T-cell (primary cell): ENCODE results near the gene SNIP1. TPM values are rescaled to one million over a fixed set of nuclear protein-coding genes. Genes with fewer than 3 reads are reported as not detected.

ENCODE experiments used
- ATAC-seq, 4 experiments: fragments of 200-7000 bp in 3 of 4; fragments of 150-1000 bp in 1 of 4; cut with Tn5 transposase; replicated peaks in 1 of 4; 1 replicate in 3 of 4; 2 replicates in 1 of 4; pipeline ENCODE4 v1.10.0; 2021; ENCODE audit warnings: moderate library complexity in 3 of 4, mild to moderate bottlenecking in 2 of 4, moderate number of reproducible peaks in 1 of 4
- CTCF ChIA-PET, 2 donors: fragments of 300-600 bp; sonication (Branson Sonifier 250); formaldehyde crosslinking; loops; one replicate each; lab custom pipeline; 2022; ENCODE audit warnings: antibody characterized with exemption in 2 of 2; lab: Charles Lee
- POLR2A ChIA-PET, 2 donors: fragments of 300-600 bp; sonication (Branson Sonifier 250); formaldehyde crosslinking; loops; one replicate each; lab custom pipeline; 2022; ENCODE audit warnings: antibody characterized with exemption in 2 of 2; lab: Charles Lee
- DNase-seq, 35 experiments: peaks; one replicate each; pipeline versions ENCODE4 v3.0.0 to v3.0.0-alpha.2; 2013 to 2023
- H3K27ac ChIP-seq: one replicate; pipeline ENCODE4 v1.5.1; 2013; ENCODE audit warnings: low read length
- H3K27me3 ChIP-seq, 2 experiments: replicated peaks in 1 of 2; 1 replicate in 1 of 2; 2 replicates in 1 of 2; pipeline versions ENCODE4 v1.6.1 to v1.7.0; 2013; ENCODE audit warnings: low read length in 1 of 2, mixed read lengths in 1 of 2; ENCODE audit not compliant: control insufficient read depth in 2 of 2, insufficient read depth in 2 of 2; ENCODE audit errors: extremely low read depth in 1 of 2
- H3K36me3 ChIP-seq, 2 donors: 1 replicate in 1 of 2; 2 replicates in 1 of 2; pipeline versions ENCODE4 v1.6.1 to v1.7.0; 2013; ENCODE audit warnings: low read length in 1 of 2; ENCODE audit not compliant: control insufficient read depth in 2 of 2, insufficient read depth in 1 of 2; ENCODE audit errors: extremely low read depth in 1 of 2
- H3K4me1 ChIP-seq, 2 experiments: 1 replicate in 1 of 2; 2 replicates in 1 of 2; pipeline versions ENCODE4 v1.6.1 to v1.7.0; 2013; ENCODE audit warnings: low read length in 2 of 2, mixed read lengths in 1 of 2; ENCODE audit not compliant: insufficient read depth in 2 of 2, control insufficient read depth in 1 of 2; ENCODE audit errors: extremely low read depth in 1 of 2
- H3K4me3 ChIP-seq, 2 donors: 1 replicate in 1 of 2; 2 replicates in 1 of 2; pipeline versions ENCODE4 v1.5.1 to v1.7.0; 2013; ENCODE audit warnings: mild to moderate bottlenecking in 2 of 2, low read length in 1 of 2, moderate library complexity in 1 of 2; ENCODE audit not compliant: control insufficient read depth in 1 of 2; ENCODE audit errors: extremely low read depth in 1 of 2
- H3K9me3 ChIP-seq: 2 replicates; pipeline ENCODE4 v1.7.0; 2013
- H3K27ac Mint-ChIP-seq, 2 donors: one replicate each; pipeline ENCODE4 v1.8.0; 2020 to 2021; ENCODE audit warnings: mild to moderate bottlenecking in 2 of 2, mixed read lengths in 2 of 2
- H3K27me3 Mint-ChIP-seq, 2 donors: one replicate each; pipeline ENCODE4 v1.8.0; 2021 to 2022; ENCODE audit warnings: mixed read lengths in 2 of 2
- H3K36me3 Mint-ChIP-seq: one replicate; pipeline ENCODE4 v1.8.0; 2021; ENCODE audit warnings: mixed read lengths
- H3K4me1 Mint-ChIP-seq, 3 donors: one replicate each; pipeline ENCODE4 v1.8.0; 2020 to 2022; ENCODE audit warnings: mixed read lengths in 3 of 3, mild to moderate bottlenecking in 1 of 3
- H3K4me3 Mint-ChIP-seq, 3 donors: one replicate each; pipeline ENCODE4 v1.8.0; 2020 to 2022; ENCODE audit warnings: mild to moderate bottlenecking in 3 of 3, mixed read lengths in 3 of 3, moderate library complexity in 3 of 3
- H3K9me3 Mint-ChIP-seq, 3 donors: one replicate each; pipeline ENCODE4 v1.8.0; 2020 to 2022; ENCODE audit warnings: mixed read lengths in 3 of 3
- WGBS: methylation state at CpG from one replicate; pipeline ENCODE4 v1.1.5; 2013; ENCODE audit warnings: missing lambda C conversion rate; ENCODE audit not compliant: insufficient coverage; 5-methylcytosine and 5-hydroxymethylcytosine counted together
- total RNA-seq, 35 experiments: library from RNA in 6 of 35; stranded (reverse) in 6 of 35; fragments of 120-200 nt in 1 of 35; gene quantifications; one replicate each; pipeline versions ENCODE4 v1.2.1 to v1.2.4 and lab custom pipeline; 2013 to 2026

Gene SNIP1
- total RNA-seq, 5 donors from 2014 or later (not counting 1 experiment from before 2014, with no cell fraction given), result 32.5 to 48.0 (median 39.9) TPM

- peaks cover 5 to 22% of the 10 kb centered on the region in 2 experiments for H3K4me1 ChIP-seq
- H3K36me3 ChIP-seq, result peaks cover 19 to 63% of the 10 kb centered on the region in 2 donors
- no CpG with 5 or more reads among the region's 6 CpGs for WGBS
- POLR2A ChIA-PET, result interaction anchor here (0.8 to 1.5 kb wide), 4 partner anchors 11 to 32 kb away, joined by 3 to 6 read pairs (median 3); no protein-coding TSS in a partner anchor
- CTCF ChIA-PET, result interaction anchor here (0.8 to 3.1 kb wide), 11 partner anchors 9 to 203 kb away, joined by 3 to 35 read pairs (median 9); partner anchors contain the start of genes MEAF6 (in 1 of the 2) and ZC3H12A (in 1 of the 2)
- H3K36me3 Mint-ChIP-seq, result peaks cover 26% of the 10 kb centered on the region
- H3K27me3 Mint-ChIP-seq, result no peaks in the 10 kb centered on the region
- no peaks in the 10 kb centered on the region for H3K9me3 ChIP-seq
- ATAC-seq (no peak), DNase-seq (peak in 1 of 35 experiments; percentile 16)
- peaks cover 26 to 35% (median 27%) of the 10 kb centered on the region in 3 donors for H3K4me1 Mint-ChIP-seq
- H3K27me3 ChIP-seq, result no peaks in the 10 kb centered on the region
- no peak overlapping the region for H3K4me3 Mint-ChIP-seq
- no peaks in the 10 kb centered on the region for H3K9me3 Mint-ChIP-seq
- H3K27ac Mint-ChIP-seq, result peak overlapping the region; percentile 84 to 86
- no peak overlapping the region for H3K4me3 ChIP-seq
- H3K27ac ChIP-seq, result peak overlapping the region; percentile 36
Observed at GRCh38 chr1:37485902-37486679, 68.0 kb downstream of the SNIP1 start.

Other genes with a start within 250 kb of the SNIP1 start
- 100 to 1,000 TPM in 2 of 5 donors, 10 to 100 TPM in 3; 49.5 to 131 (median 53.5) TPM for gene ZC3H12A, start 79.7 kb downstream of the SNIP1 start, total RNA-seq
- gene MEAF6, start 39.5 kb downstream of the SNIP1 start, total RNA-seq, result 10 to 100 TPM; 54.0 to 86.3 (median 84.9) TPM
- under 1 TPM in 3 of 5 donors, not detected in 2; 0.16 to 0.29 (median 0.23) TPM for gene DNALI1, start 2.6 kb upstream of the SNIP1 start, total RNA-seq
- 10 to 100 TPM; 39.2 to 52.9 (median 45.8) TPM for gene GNL2, start 41.6 kb upstream of the SNIP1 start, total RNA-seq
- gene RSPO1, start 80.6 kb upstream of the SNIP1 start, total RNA-seq, result not detected
- gene CDCA8, start 138.2 kb upstream of the SNIP1 start, total RNA-seq, result 1 to 10 TPM in 4 of 5 donors, under 1 TPM in 1; 0.84 to 1.8 (median 1.3) TPM
- 1 to 10 TPM in 1 of 5 donors, under 1 TPM in 2, not detected in 2; 0.35 to 1.4 (median 0.72) TPM for gene EPHA10, start 210.8 kb upstream of the SNIP1 start, total RNA-seq
- gene MANEAL, start 239.6 kb upstream of the SNIP1 start, total RNA-seq, result 1 to 10 TPM; 1.0 to 4.4 (median 2.8) TPM